HG02884 (cell line): ENCODE data around the gene GTF3C5.

Source experiments
- ATAC-seq: cut with Tn5 transposase; IDR thresholded peaks from one replicate; pipeline ENCODE4 v1.9.1; 2021; ENCODE audit warnings: mild to moderate bottlenecking, moderate library complexity; ENCODE audit not compliant: unreplicated experiment

The GTF3C5 gene

DNA sequence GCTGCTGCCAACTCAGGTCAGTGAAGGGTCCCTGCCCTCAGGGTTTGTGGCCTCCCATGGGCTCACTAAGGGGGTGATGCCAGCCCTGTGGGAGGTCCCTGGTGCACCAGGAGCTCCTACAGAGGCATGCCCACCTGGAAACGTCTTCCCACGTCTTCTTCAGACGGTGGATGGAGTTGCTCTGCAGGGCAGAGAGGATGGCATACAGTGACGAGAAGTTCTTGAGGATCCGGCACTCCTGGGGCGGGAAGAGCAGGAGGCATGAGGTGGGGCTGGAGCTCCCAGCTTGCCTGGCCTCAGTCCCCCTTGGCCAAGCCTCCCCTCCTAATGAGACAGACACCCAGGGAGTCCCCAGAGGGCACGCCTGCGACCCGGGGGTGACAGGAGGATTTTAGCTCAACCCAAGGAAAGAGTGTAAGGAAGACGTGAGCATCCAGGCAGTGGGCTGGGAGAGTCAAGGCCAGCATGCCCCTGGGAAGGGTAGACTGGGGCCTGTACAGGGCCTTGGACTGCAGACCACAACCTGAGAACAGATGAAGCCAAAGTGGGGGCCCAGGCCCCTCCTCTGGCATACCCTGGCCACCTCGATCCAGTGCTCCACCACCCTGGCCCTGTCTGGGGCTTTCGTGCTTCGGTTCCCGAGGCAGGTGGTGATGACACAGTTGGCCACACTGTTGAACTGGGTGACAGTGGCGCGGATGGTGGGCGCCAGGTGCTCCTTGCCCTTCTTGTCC lies 75.9 kb downstream of the GTF3C5 start:
- no peak for ATAC-seq

DNA sequence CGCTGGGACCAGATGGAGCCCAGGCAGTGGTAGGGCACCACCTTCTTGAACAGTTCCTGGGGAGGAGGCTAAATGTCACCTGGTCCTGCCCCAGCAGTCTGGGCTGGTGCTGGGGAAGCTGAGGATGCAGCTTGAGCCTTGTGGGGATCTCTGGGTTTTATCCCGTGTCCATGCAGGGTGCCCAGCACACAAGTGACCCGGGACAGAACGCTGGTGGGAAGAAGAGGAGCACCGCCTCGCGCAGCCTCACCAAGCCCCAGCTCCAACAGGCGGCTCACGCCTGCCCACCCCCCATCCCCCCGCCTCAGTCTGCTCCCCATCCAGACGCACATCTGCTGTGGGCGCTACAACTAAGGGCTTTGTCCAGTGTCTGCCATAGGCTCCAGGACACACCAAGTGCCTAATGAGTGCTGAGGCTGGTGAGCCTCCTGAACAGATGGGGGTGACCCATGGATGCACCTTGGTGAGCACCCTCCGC lies 76.5 kb downstream of the GTF3C5 start:
- ATAC-seq, result no peak
